ENCODE measurements around the gene HES7. TPM values are rescaled to one million over a fixed set of nuclear protein-coding genes. Genes with fewer than 3 reads are reported as not detected.
"Not testable (repeated sequence)": the region's sequence is repeated elsewhere in the genome, so short reads cannot be mapped to it uniquely, and the experiment has no call there.

HES7 gene
- total RNA-seq (2014; rRNA removed; shearing (Covaris generic)): 0.40 and 0.92 TPM in 2 replicates

DNA sequence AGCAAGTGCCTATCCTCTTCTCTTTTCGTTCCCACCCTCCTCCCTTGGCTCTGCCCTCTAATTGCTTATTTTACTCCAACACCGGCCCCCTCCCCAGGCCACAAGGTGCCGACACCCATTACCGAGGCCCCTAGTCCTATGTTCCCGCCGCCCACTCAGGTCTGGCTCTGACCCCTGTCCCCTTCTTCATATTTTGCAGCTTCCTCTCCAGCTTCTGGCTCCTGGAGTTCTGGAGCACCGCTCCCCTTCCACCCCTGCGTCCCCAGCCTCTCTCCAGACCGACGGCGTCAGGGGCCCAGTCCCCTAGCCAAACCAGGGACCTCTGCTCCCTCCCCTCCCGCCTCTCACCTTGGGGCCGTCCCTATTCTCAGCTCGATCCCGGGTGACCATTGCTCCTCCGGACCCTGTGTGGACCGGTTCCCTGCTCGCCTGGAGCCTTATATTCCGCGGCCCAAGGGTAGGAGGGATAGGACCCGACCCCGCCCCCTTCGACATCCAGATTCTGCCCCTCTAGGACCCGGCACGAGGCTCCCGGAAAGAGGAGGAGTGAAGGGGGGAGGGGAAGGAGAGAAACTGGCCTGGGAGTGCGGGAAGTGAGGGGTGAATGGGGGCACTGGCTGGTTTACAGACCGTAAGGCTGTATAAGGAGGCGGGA lies at the start of gene HES7:
TSS of gene HES7 (minus strand) at position 412 of the 655 bp plus-strand sequence. CDS start at position 390, 22 bp downstream.
- DNase-seq (ENCODE audit: low read depth): peak; percentile 51

DNA sequence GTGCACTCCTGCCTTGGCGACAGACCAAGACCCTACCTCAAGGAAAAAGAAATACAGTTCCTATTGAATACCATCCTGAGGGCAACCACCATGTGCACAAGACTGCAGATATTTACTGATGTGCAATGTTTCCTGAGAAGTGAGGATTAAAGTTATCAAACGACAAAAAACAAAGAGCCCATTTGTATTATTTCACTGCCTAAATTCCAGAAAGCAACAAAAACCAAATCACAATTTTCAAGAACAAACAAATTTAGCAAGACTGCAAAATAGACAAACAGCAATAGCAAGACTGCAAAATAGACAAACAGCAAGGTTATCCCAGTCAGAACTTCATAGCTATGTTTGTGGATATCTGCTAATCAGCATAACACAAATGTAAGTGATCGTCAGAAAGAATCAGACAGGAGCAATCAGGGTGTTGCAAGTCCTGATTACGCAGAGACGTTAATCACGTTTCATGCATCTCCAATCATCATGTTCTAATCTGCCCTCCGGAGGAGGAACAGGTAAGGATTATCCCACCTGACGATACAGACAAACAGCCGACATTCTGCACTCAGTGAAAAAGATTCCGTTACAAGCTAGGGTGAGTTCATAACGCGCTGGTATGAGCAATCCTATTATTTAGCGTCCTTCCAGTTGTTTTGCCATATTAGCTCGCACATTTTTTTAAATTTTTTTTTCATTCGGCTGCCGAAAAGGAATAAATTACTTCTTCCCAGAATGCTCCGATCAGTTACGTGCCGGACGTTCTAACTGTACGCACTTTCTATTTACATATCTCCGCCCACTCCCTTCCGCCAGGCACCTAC lies 49.4 kb upstream of the HES7 start:
- peak; percentile 92 for DNase-seq (ENCODE audit: low read depth)

DNA sequence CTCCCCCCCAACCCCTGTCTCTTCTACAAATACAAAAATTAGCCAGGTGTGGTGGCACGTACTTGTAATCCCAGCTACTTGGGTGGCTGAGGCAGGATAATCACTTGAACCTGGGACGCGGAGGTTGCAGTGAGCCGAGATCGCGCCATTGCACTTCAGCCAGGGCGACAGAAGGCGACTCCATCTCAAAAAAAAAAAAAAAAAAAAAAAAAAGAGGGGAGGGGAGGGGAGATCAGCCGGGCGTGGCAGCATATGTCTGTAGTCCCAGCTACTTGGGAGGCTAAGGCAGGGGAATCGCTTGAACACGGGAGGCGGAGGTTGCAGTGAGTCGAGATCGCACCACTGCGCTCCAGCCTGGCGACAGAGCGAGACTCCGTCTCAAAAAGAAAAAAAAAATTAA lies 46.3 kb upstream of the HES7 start:
- DNase-seq (ENCODE audit: low read depth): not testable (repeated sequence)

DNA sequence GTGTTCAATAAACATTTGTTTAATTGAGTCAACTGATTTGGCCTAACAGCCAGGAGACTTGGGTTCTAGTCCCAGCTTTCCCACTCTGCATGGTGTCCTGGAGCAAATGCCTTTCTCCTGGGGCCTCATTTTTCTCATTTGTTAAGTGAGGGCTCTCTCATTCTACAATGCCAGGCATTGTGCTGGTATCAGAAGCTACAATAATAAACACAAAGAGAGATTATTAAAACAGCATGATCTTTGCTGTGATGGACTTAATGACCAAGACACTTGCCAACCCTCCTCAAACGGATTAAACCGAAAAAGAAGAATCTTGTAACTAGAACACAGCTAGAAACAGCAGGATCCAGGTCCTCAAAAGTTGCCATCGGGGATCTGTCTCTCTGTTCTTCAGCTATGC lies 43.6 kb upstream of the HES7 start:
- no peak for DNase-seq (ENCODE audit: low read depth)

DNA sequence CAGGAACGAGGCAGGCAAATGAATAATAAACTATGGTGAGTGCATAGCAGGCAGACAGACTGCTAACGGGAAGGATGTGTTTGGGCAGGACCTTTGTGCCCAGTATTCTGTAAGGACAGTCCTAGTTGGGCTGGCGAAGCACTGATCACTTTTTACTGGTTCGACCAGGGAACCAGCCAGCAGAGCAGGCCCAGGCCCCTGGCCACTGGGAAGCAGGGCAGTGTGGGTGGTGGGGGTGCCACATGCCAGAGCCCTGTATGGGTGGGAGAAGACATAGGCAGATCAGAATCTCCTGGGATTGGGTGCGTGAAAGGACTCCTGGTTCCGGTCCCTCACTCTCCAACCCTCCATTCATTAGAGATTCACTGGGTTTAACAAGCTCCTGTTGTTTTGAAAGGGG lies 42.8 kb upstream of the HES7 start:
- no peak for DNase-seq (ENCODE audit: low read depth)

DNA sequence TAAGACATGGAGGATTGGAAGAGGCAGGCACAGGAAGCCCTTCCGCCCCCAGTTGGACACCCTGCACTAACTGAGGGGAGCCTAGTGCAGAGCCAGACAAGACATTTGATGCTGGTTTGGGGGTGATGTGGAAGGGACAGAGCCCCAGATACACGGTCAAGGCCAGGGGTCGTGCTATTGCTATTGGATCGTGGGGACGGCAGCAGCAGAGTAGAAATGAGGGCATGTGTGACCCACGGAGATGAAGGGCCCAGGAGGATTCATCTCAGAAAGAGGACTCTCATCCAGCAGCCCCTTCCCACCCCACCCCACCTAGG lies 40.9 kb upstream of the HES7 start:
- DNase-seq (ENCODE audit: low read depth): no peak

DNA sequence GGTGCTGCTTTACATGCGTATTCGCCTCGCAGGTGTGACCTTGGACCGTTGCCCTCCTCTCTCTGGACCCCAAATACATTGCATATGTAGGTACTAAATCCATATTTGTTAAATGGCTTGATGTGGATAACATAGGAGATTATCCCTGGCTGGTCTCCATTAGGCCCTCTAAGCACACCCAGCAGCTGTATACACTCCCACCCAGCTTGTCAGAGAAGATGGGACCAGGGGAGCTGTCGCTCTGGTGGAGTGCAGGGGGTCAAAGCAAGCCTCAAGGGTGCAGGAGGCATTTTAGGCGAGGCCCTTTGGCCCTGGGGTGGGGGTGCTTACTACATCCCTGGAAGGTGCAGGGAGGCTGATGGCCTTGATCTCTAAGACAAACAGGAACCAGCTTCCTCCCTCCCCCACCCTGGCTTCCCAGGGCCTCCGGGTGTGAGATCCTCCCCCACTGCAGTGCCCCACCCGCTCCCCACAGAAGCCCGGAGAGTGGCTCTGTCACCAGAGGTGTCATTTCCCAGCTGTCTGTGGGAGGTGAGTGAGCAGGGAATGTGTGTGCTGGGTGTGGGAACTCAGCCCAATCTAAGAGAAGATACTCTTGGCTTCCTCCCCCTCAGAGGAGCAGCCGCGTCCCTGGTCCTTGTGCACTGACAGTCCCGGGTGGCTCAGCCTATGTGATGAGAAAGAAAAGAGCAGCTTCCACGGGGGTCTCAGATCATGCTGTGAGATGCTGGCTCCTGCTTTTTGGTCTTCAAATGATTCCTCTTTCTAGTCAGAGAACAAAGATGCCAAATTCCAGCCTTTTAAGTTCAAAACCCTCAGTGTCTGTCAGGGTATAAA lies 40.3 kb upstream of the HES7 start:
- peak; percentile 34 for DNase-seq (ENCODE audit: low read depth)

DNA sequence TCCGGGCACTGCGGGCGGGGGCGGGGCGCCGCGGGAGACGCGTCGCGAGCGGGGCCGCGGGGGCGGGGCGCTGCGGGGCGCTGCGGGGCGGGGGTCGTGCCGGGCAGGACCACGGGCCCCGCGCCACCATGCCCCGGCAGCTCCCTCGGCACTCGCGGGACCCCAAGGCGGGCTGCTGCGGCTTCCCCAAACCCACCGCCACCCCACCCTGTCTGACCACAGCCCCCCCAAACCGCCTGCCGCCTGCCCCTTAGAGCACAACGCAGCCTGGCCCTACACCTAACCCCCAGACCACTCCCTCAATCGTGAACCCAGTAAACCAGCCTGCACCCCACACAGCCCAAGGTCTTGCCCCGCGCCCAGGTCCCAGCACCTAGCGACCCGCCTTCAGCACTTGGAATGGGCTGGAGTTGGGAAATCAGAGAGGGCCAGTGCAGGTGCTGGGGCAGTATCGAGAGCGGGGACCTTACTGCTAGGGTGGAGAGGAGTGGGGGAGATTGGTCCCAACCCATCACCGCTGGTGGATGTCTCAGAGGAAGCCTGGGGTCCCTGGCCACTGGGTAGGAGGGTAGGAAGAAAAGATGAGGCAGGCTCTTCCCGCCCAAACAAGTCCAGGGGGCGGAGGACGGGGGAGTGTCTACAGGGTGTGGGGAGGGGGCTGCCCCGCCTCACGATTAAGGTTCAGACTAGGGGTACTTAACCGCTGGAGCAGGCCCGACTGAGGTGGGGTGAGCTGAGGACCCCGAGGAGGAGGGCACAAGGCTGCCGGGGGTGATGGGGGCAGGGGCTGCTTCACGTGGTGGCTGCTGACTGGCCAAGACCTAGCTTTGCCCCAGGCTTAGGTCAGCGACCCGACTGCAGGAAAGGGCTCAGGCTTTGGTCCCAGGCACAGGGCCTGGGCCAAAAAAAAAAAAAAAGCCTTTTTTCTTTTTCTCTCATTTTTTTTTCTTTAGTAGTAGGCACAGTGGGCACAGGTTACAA lies 39.4 kb upstream of the HES7 start:
- DNase-seq (ENCODE audit: low read depth): no peak

DNA sequence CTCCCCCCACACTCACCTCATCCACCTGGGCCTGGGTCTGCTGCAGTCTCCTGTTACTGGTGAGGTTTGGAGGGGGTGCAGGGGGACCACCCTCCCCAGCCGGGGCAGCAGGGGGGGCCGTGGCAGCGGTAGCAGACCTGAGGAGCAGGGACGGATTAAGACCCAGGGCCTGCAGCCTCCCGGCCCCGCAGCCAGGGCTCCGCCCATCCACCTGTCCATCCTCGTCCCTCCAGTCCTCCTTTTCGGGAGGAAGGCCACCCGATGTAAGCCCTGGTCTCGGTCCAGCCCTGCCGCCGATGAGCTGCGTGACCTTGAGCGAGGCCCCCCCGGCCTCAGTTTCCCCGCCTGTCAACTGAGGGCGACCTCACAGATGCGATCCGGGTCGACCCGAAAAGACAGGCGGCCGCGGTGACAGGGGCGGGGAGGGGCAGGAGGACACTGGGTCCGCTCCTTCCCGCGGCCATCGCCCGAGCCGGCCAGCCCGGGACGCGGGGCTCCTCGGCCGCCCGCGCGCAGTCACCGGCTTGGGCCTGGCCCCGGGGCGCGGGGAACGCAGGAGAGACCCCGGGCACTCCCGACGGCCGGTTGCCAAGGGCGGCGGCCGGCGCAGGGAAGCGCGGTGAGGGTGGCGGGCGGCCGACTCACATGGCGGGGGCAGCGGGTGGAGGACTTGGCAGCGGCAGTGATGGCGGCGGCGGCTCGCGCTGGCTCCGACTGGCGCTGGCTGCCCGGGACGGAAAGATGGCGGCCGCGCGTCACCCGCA lies 38.5 kb upstream of the HES7 start, which contains the start of gene VAMP2:
TSS of gene VAMP2 (minus strand) at position 716 of the 764 bp plus-strand sequence. CDS start at position 647, 69 bp downstream.
- DNase-seq (ENCODE audit: low read depth): peak; percentile 75

DNA sequence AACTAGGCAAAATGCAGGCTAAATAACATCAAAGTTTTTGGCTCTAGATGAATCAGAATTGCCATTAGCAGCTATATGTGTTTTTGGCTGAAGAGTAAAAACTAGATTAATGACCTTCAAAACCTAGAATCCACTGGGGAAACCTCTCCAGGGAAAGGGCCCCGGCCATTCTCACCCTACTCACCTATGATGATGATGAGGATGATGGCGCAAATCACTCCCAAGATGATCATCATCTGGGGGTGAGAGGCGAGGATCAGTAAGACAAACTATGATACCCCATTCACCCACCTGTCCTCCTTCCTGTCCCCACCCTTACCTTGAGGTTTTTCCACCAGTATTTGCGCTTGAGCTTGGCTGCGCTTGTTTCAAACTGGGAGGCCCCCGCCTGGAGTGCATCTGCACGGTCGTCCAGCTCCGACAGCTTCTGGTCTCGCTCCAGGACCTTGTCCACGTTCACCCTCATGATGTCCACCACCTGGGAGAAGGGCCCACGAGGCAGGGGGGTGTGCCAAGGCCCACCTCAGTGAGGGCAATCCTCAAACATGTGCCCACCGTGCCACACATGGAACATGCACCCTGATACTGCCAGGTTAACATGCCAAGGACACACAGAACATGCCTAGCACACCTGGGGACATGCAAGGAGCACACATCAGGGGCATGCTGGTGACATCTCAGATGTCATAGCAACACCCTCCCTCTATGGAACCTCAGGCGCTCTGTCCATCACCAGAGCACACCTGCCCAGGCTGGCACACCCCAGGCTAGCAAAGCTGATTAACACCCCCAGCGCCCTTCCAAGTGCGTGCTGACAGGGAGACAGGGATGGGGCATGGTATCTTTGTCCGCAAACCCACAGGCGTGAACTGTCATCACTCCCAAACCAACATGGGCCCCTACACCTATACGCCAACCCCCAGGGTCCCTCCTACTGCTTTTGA lies 37.7 kb upstream of the HES7 start:
- DNase-seq (ENCODE audit: low read depth): no peak

DNA sequence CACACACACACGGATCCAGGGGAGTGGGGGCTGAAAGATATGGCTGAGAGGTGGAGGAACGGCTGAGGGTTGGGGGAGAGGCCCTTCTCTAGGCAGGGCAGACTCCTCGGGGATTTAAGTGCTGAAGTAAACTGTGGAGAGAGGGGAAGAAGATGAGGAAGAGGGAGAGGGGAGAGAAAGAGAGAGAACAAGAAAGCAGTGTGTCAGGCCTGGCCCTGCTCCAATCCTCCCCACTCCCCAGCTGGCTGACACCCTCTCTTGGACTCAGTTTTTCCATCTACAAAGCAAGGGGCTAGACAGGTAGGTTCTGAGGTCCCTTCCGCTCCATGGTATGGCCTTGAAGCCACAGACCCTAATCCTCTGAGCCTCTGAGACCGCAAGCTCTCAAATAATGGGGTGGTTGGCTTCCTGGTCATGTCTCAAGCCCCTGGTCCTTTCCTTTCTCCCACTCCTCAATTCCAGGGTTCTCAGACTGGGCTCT lies 36.9 kb upstream of the HES7 start:
- no peak for DNase-seq (ENCODE audit: low read depth)

DNA sequence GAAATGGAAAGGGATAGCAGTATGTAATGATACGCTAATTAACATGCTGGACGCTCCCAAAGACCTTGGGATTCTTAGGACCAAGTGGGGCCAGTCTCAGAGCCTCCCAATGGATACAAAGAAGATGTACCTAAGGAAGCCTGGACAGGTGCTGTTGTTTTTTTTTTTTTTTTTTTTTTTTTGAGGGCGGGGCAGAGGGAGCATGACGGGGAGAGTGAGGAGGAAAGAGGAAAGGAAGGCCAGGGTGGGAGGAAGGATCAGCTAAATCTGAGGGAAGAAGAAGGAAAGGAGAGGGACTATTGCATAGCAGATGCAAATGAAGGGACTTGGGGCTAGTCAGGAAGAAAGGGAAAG lies 36.3 kb upstream of the HES7 start:
- no peak for DNase-seq (ENCODE audit: low read depth)

DNA sequence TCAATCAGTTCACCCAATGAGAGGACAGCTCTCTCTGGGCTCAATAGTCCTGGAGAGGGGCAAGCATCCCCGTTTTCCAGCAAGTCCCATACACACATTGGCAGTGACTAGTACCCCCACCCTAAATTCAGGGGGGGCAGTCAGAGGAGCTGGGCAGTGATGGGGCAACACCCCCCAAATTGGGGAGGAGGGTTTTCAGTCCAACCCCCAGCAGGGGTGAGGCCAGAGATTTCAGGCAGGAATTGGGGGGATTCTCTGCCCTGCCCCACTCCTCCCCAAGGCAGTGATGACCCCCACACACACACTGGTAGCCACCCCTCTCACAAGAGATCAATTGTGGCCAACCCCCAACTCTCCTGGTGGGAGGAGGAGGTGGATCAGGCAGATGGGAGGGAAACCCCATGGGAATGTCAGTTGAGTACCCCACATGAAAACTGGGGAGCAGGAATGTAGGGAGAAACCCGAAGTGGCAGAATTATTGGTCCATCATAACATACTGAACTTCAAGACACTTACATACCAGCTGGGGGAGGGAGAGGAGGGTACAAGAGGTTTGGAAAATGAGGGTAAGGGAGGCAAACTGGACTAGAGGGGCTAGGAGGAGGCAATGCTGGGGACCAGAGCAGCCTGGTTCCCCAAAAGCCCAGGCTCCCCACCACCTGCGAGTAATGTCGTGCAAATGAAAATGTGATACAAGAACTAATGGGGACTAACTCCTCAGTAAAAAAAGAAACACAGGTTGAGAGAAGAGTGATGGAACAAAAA lies 35.7 kb upstream of the HES7 start:
- no peak for DNase-seq (ENCODE audit: low read depth)

DNA sequence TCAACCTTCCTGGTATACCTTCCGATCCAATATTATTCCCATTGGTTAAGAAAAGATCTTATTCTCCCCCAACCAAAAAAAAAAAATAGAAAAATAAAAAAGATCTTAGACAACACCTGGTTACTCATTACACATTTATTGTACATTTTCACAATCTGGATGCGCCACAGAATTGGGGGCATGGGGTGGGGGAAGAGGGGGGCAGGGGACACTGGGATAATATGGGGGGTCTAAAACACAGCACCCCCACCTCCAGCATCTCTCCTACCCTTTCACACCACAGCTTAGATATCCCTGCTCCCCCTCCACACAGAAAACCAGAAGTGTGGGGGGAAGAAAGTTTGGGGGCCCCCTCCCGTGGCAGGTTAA lies 35.1 kb upstream of the HES7 start:
- no peak for DNase-seq (ENCODE audit: low read depth)

DNA sequence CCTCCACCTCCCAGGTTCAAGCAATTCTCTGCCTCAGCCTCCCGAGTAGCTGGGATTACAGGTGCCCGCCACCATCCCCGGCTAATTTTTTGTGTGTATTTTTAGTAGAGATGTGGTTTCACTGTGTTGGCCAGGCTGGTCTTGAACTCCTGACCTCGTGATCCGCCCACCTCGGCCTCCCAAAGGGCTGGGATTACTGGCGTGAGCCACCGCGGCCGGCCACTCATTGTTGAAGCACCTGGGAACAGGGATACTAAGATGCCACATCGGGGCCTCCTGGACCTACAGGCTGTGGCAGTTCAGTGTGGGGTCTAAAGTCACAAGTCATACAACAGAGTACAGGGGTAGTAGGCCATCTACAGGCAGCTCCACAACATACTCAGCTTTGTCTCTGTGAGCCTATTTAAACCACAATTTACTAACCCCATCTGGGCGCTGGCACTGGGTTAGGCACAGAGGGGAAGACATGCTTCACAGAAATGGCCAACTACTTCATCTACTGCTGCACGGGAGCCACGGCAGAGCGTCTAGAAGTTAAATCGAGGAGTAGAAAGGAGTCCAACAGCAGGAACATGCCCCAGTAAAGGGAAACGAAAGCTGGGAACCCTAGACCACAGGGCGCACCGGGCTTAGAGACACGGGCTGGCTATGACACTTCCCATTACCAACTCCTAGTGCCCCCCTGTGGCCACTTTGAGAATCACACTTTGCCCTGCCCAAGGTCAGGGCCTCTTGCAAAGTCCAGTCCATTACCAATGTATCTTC lies 34.5 kb upstream of the HES7 start:
- peak; percentile 74 for DNase-seq (ENCODE audit: low read depth)

DNA sequence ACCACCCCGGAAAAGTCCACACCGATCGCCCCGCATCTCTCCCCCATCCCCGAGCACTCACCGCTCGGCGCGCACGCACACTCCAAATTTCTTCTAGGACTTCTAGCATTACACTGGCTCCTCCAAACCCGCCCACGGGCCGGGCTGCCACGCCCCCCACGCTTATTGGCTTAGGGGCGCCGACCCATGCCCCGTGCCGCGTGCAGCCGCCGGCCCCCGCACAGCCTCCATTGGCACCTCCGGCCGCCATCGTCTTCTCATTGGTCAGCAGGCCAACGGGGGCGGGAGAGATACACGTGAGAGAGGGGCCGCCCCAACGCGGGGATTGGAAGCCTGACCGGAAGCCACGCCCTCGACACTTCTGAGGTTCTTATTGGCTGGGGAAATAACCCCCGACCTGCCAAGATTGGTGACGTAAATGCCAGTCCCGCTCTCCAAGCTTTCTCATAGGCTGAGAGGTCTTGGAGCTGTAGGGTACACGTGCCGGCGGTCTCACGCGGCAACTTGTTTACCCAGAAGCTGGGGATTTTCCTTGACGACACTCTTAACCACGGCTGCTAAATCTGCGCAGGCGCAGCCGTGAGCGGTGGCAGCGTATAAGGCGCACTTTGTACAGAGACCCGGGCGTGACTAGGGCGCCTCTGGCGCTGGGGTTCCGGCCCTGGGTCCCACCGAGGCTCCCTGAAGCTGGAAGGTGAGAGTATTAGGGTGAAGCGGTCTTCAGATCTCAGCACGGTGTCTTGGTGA lies 32.5 kb upstream of the HES7 start:
- peak; percentile 99 for DNase-seq (ENCODE audit: low read depth)

DNA sequence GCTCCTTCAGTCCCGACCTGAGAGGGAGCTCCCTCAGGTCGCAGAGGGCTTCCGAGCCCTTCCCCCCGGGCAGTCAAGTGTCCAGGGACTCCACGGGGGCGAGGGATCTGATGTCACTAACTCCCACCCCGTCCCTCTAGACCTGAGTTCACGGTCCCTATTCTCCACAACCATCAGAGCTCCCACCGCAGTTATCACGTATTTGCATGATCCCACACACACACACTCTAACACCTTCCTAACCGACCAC lies 32.0 kb upstream of the HES7 start:
- no peak for DNase-seq (ENCODE audit: low read depth)

All from Daoy (cell line).